Measurements from ENCODE around the gene RPL35.

RPL35 gene

GRCh38 chr9:124814164-124814535 is 47.6 kb downstream of the RPL35 start:
- no peak for DNase-seq

- no peak for DNase-seq
Observed at GRCh38 chr9:124813501-124814163, 48.1 kb downstream of the RPL35 start.

GRCh38 chr9:124813041-124813440 is 48.7 kb downstream of the RPL35 start:
- no peak for DNase-seq

- no peak for DNase-seq
Observed at GRCh38 chr9:124812441-124812876, 49.3 kb downstream of the RPL35 start.

- DNase-seq = no peak
Observed at GRCh38 chr9:124810663-124811355, 50.9 kb downstream of the RPL35 start.

- no peak for DNase-seq
Observed at GRCh38 chr9:124809741-124810500, 51.8 kb downstream of the RPL35 start.

- no peak for DNase-seq
Observed at GRCh38 chr9:124809211-124809610, 52.5 kb downstream of the RPL35 start.

GRCh38 chr9:124808246-124808956 is 53.4 kb downstream of the RPL35 start:
- DNase-seq = no peak
